Ectodermal cell (in vitro differentiated cells): ENCODE measurements around the gene BHLHE41.

ENCODE experiments used
- H3K27ac ChIP-seq: 2 replicates; pipeline ENCODE4 v1.7.0; 2013; ENCODE audit warnings: mild to moderate bottlenecking, low read depth, low read length; ENCODE audit not compliant: insufficient read depth, poor library complexity, severe bottlenecking
- H3K27me3 ChIP-seq: 2 replicates; pipeline ENCODE4 v1.7.0; 2013; ENCODE audit warnings: mild to moderate bottlenecking, low read length; ENCODE audit not compliant: insufficient read depth, control insufficient read depth, poor library complexity, severe bottlenecking
- H3K36me3 ChIP-seq: one replicate; pipeline ENCODE4 v1.7.0; 2013; ENCODE audit warnings: low read length; ENCODE audit not compliant: control insufficient read depth, insufficient read depth
- H3K4me1 ChIP-seq: one replicate; pipeline ENCODE4 v1.7.0; 2013; ENCODE audit warnings: low read length; ENCODE audit not compliant: control insufficient read depth, insufficient read depth
- H3K4me3 ChIP-seq: 2 replicates; pipeline ENCODE4 v1.7.0; 2013; ENCODE audit warnings: low read depth, low read length, control low read depth; ENCODE audit not compliant: insufficient read depth
- H3K9me3 ChIP-seq: 2 replicates; pipeline ENCODE4 v1.7.0; 2013; ENCODE audit warnings: mild to moderate bottlenecking, low read length, moderate library complexity; ENCODE audit not compliant: control insufficient read depth
- WGBS, 2 experiments: methylation state at CpG; one replicate each; pipeline ENCODE4 v1.1.7; 2013; ENCODE audit warnings: missing lambda C conversion rate in 2 of 2; 5-methylcytosine and 5-hydroxymethylcytosine counted together

BHLHE41 gene

GRCh38 chr12:26123482-26123980 is 1.3 kb downstream of the BHLHE41 start:
- H3K27me3 ChIP-seq: peaks cover 92% of the 10 kb centered on the region
- 9 to 16% methylated on average over 6 to 8 of the region's 8 CpGs for WGBS, 2 experiments
- peak overlapping the region; percentile 29 for H3K4me3 ChIP-seq
- H3K9me3 ChIP-seq: no peaks in the 10 kb centered on the region
- no peak overlapping the region for H3K27ac ChIP-seq
- H3K4me1 ChIP-seq: peaks cover 26% of the 10 kb centered on the region
- no peaks in the 10 kb centered on the region for H3K36me3 ChIP-seq

- 1% methylated on average over 69 of the region's 69 CpGs for WGBS, 2 experiments
- peak overlapping the region; percentile 29 for H3K4me3 ChIP-seq
- H3K36me3 ChIP-seq: no peaks in the 10 kb centered on the region
- no peak overlapping the region for H3K27ac ChIP-seq
- H3K9me3 ChIP-seq: no peaks in the 10 kb centered on the region
- H3K4me1 ChIP-seq: peaks cover 26% of the 10 kb centered on the region
- H3K27me3 ChIP-seq: peaks cover 85% of the 10 kb centered on the region
These were observed 2.0 kb downstream of the BHLHE41 start for GRCh38 chr12:26122681-26123481.

GRCh38 chr12:26122061-26122680 is 2.7 kb downstream of the BHLHE41 start:
- Histone ChIP-seq H3K36me3 (no peaks in the 10 kb centered on the region), H3K4me3 (peak overlapping the region; percentile 29), H3K27ac (no peak overlapping the region), H3K9me3 (no peaks in the 10 kb centered on the region), H3K27me3 (peaks cover 78% of the 10 kb centered on the region), H3K4me1 (peaks cover 23% of the 10 kb centered on the region)
- WGBS, 2 experiments: 0 to 1% methylated on average over 88 of the region's 88 CpGs

DNA sequence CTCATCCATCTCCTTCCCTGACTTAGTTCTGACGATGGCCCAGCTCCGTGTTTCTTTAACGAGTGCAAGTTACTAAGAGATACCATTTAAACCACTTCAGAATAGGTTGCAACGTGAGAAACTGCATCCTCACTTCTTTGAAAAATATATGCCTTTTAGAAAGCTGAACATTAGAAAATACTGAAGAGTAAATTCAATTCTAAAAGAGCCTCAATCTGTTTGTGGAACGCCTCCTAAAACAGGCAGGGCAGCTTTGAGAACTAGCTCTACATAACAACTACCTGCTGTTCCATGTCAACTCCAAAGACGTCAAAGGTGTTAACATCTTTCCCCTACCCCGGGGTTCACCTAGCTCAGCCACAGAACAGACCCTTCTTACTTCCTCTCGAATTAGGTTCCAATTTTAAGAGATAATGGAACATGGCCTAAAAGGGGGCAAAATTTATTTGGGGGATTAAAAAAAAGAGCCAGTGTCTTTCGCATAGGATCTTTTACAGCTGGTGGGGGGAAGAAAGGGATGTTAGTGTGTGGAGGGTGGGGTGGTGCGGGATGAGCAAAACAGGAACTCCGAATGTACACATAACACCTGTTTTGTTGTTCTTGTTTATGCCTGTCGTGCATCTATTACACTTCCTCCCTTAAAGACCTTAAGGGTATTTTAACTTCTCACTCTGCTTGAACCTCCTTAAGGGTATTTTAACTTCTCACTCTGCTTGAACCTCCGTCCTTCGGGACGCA is 3.3 kb downstream of the BHLHE41 start:
- H3K27me3 ChIP-seq: peaks cover 77% of the 10 kb centered on the region
- H3K27ac ChIP-seq: no peak overlapping the region
- H3K9me3 ChIP-seq: no peaks in the 10 kb centered on the region
- H3K36me3 ChIP-seq: no peaks in the 10 kb centered on the region
- H3K4me1 ChIP-seq: peaks cover 17% of the 10 kb centered on the region
- WGBS, 2 experiments: 7 to 8% methylated on average over 14 to 15 of the region's 15 CpGs
- peak overlapping the region; percentile 22 for H3K4me3 ChIP-seq

DNA sequence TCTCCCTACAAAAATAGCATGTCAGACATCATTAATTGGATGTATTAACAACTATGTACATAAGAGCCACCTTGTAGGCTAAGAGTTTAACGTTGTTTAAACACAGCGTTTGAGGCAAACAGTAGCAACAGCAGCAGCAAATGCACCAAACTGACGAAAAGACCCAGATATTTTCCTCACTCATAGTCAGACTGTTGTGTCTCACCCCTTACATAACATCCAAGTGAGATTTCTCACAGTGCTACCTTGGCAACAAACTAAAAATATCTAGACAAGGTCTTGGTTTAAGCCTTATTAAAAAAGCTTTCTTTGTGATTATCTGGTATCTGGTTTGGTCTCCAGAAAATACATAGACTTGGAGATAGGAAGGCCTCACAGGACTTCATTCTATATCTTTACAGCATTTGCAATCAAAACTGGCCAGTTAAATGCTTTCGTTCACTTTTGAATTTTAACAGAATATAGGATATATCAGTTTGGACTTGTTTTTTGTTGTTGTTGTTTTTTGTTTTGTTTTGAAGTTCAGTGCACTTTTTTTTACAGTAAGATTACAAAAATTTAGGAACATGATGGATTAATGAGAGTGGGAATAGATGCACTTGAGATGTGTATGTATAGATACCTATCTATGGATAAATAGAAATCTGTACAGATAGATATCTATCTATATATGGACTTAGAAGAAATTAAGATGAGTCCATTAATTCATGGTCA is 4.1 kb downstream of the BHLHE41 start:
- no peaks in the 10 kb centered on the region for H3K9me3 ChIP-seq
- 75 to 85% methylated on average over 3 to 4 of the region's 4 CpGs for WGBS, 2 experiments
- peaks cover 77% of the 10 kb centered on the region for H3K27me3 ChIP-seq
- no peaks in the 10 kb centered on the region for H3K36me3 ChIP-seq
- no peak overlapping the region for H3K27ac ChIP-seq
- H3K4me1 ChIP-seq: peaks cover 17% of the 10 kb centered on the region
- H3K4me3 ChIP-seq: no peak overlapping the region

- Histone ChIP-seq H3K27ac (no peak overlapping the region), H3K9me3 (no peaks in the 10 kb centered on the region), H3K27me3 (peaks cover 77% of the 10 kb centered on the region), H3K4me3 (no peak overlapping the region), H3K36me3 (no peaks in the 10 kb centered on the region), H3K4me1 (peaks cover 15% of the 10 kb centered on the region)
- 38 to 47% methylated on average over 2 of the region's 2 CpGs for WGBS, 2 experiments
These were observed 5.3 kb downstream of the BHLHE41 start for GRCh38 chr12:26119391-26119989.

DNA sequence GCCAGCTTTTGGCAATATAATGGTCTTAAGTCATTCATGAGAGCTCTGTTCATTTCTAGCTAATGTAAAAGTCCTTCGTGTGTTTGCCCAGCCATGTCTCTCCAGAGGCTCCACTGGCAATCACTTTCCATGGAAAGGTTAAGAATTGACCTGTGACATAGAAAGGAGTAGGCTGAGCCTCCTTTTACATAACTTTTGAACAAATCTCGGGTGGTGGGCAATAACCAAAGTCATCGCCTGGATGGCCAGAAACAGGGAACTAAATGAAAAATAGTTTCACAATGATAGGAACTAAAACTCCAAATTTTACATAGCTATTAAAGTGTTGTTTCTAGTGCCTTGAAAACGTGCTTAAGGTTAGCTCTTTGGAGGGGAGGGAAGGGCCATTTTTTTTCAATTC is 6.5 kb downstream of the BHLHE41 start:
- no peaks in the 10 kb centered on the region for H3K36me3 ChIP-seq
- H3K4me3 ChIP-seq: no peak overlapping the region
- peaks cover 75% of the 10 kb centered on the region for H3K27me3 ChIP-seq
- H3K27ac ChIP-seq: no peak overlapping the region
- H3K4me1 ChIP-seq: peaks cover 16% of the 10 kb centered on the region
- WGBS, 2 experiments: 81 to 95% methylated on average over 2 to 3 of the region's 4 CpGs
- H3K9me3 ChIP-seq: no peaks in the 10 kb centered on the region

GRCh38 chr12:26116829-26117715 is 7.8 kb downstream of the BHLHE41 start:
- peaks cover 23% of the 10 kb centered on the region for H3K4me1 ChIP-seq
- H3K27me3 ChIP-seq: peaks cover 74% of the 10 kb centered on the region
- H3K4me3 ChIP-seq: no peak overlapping the region
- H3K36me3 ChIP-seq: no peaks in the 10 kb centered on the region
- no peak overlapping the region for H3K27ac ChIP-seq
- H3K9me3 ChIP-seq: no peaks in the 10 kb centered on the region
- 60 to 66% methylated on average over 6 of the region's 6 CpGs for WGBS, 2 experiments
